ENCODE results near the gene CCDC60.

Gene CCDC60

GRCh38 chr12:119546340-119546739 is 211.8 kb downstream of the CCDC60 start:
- no peak for DNase-seq

GRCh38 chr12:119547001-119547400 is 212.5 kb downstream of the CCDC60 start:
- no peak for DNase-seq

DNA sequence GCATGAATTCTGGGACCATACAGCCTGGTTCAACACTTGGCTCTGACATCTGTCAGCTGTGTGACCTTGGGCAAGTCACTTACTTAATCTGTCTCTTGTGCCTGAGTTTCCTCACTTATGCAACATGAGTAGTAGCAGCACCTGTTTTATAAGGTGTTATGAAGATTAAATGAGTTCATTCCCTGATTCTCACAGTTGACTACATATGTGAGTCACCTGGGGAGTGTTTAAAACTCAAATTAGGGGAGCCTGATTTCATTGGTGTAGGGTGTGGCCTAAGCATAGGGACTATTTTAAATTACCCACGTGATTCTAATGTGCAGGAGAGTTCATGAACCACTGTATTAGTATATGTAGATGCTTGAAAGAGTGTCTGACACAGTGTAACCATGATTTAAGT is 222.3 kb downstream of the CCDC60 start:
- DNase-seq, result no peak

- no peak for DNase-seq
Observed at GRCh38 chr12:119565404-119565803, 230.9 kb downstream of the CCDC60 start.

GRCh38 chr12:119570771-119571170 is 236.2 kb downstream of the CCDC60 start:
- no peak for DNase-seq

DNA sequence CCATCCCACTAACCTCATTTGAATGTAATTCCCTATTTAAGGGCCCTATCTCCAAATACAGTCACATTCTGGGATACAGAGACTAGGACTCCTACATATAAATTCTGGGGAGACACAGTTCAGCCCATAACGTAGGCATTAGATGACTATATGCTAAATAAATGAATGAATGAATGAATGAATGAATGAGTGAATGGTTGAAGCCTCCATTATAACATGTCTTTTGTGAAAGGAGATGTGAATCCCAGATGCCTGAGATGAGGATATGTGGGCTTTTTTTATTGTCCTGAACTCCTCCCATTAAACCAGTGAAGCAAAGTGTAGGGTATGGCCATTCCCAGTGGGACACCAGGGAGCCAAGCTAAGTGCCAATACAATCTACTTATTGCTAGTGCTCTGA is 238.6 kb downstream of the CCDC60 start:
- no peak for DNase-seq

GRCh38 chr12:119574255-119574654 is 239.7 kb downstream of the CCDC60 start:
- no peak for DNase-seq

DNA sequence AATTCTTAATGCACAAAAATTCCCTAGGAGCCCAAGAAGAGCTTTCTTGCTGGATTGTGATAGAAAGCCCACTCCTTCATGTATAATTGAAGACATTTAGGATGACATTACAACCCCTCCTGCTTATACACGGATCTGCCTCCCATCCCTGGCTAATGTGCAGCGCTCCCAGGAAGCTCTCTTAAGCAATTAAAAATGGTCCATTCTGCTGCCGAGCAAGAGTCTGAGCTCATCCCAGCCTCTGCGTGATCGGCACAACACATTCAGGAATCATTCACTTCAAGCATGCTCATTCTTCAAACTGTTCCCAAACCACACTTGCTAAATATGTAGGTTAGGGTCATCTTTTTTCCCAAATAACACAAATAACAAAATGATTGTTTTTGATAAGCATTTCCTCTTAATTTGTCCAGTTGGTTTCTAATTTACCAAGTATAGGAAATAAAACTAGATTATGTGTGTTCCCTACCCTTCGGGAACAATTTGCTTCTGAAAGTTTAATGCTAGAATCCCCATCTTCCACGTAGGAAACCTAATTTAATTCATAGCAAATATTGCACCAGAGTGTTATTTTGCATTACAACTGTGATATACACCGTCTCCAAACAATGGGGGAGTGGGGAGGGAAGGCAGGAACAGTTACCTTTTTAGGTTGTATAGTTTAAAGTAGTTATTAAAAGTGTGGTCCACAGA is 241.7 kb downstream of the CCDC60 start:
- no peak for DNase-seq

DNA sequence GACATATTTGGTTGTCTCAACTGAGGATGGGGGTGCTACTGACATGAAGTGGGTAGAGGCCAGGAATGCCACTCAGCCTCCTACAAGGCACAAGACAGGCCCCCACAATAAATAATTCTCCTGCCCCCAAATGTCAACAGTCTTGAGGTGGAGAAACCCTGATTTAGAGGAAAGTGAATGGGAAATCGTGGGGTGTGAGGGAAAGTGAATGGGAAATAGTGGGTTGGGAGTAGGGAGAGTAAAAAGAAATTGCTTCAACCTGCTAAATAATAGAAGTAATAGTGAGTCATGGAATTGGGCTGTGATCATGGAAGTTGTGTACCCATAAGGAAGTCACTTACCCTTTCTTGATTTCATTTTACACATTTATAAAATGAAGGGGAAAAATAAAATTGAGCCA is 242.4 kb downstream of the CCDC60 start:
- no peak for DNase-seq

DNA sequence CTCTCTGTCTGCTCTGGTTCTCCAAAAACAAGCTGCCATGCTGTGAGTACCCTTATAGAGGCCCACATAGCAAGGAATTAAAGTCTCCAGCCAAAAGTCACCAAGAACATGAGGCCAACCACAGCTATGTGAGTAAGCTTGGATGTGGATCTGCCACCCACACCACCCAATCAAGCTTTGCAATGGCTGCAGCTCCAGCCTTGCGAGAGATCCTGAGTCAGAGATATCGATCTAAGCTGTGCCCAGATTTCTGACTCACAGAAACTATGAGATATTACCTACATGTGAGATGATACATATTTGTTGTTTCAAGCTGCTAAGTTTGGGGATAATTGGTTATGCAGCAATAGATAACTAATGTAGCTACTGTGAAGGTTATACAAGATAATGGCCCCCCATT is 243.6 kb downstream of the CCDC60 start:
- no peak for DNase-seq

DNA sequence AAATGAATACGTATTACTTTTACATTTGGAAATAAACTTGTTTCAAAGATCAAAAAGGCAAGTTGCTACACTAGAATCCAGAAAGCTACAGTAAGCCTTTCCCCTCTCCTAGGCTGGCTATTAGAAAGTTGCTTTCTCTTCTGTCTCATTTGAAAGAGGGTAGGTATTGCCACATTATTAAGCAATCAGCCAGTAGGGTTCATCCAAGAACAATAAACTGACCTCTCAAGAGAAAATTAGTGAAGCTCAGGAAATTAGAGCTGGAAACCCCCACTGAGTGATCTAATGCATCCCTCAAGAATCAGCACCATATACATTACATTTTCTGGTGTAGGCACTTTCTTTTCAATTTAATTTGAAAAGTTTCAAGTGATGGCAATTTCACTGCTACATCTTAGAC is 254.6 kb downstream of the CCDC60 start:
- DNase-seq, result no peak

GRCh38 chr12:119589634-119590033 is 255.1 kb downstream of the CCDC60 start:
- no peak for DNase-seq

Data from activated gamma-delta T cell treated with Interleukin-2 at 50 U/mL for 16 hours (primary cell).